ENCODE measurements around the gene PVALB.

The PVALB gene

DNA sequence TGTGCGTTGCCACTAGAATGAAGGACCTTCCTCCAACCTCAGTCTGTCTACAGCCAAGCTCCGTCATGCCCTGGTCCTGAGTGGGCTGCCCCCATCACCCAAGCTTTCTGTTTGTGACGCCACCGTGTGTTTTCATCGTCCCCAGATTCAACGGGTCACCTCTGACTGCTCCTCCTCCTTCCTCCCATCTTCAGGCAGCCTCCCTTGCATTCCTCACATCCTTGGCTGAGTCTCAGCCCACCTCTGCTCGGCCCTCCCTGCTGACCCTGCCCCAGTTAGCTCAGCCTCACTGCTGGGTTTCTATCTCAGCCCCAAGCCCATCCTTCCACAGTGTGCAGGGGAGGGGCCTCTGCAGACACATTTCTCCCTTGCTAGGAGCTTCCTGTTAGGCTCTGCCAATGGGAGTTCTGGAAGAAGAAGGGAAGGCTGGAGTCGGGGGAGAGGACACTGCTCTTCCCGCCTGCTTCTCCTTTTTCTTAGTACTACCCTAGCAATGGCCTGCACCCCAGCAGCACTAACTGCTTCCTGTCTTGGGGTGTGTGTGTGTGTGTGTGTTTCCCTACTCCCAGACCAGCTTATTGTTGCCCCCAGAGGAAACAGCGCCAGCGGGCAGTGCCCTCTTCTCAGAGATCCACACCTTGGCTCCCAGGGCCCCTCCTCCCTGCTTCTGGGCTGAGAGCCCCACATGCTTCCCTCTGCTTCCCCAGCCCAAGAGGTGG, 46.2 kb downstream of the PVALB start:
- no peak for DNase-seq

DNA sequence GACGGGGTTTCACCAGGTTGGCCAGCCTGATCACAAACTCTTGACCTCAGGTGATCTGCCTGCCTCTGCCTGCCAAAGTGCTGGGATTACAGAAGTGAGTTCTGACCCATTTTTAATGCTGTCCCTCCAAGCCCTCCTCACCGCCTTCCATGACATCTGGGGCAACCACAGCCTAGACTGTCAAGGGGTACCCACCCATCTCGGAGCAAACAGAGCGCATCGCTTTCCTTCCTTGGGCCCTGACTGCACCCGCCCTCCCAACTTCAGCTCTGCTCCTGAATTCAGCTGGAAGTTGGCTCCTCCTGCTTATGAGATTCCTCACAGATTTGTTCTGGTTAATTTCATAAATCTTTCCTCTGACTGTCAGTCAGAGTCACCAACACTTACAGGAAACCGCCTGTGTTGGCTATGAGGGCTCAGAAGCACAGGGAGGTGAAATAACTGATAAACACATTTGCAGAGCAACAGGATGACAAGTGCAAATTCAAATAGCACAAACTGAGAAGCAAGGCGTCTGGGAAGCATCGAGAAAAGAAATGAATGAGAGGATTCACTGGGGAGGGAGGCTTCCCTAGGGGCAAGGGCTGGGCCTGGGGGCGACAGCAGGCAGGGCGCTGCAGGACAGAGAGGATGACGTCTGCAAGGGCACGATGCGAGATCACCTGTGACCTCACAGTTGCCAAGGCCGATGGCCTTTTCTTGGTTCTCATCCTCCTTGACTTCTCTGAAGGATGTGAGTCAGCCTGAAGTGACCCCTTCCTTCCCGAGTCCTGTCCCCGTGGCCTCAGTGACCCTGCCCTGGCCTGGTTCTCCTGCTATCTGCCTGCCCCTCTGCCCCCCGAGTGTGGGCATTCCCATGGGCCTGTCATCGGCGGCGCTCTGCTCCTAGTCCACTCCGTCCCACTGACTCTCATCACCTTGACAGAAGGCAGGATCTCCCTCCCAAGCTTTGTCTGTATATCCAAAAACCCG, 47.0 kb downstream of the PVALB start:
- no peak for DNase-seq

DNA sequence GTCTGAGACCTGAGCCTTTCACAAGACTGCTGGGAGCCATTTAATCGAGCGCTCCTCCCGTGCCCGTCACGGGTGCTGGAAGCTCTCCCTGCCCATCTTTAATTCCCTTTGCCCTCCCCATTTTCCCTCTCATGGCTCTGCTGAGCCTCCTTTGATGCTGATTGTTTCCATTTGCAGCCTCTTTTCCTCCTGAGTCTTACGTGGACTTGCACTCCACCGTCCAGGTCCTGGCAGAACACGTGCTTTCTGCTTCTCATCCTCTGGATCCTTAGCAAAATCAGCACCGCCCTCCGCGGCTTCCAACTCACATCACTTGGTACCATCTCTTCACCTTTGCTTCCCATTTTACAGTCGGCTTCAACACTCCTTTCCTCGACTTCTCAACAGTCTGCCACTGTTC, 48.2 kb downstream of the PVALB start:
- DNase-seq = no peak

DNA sequence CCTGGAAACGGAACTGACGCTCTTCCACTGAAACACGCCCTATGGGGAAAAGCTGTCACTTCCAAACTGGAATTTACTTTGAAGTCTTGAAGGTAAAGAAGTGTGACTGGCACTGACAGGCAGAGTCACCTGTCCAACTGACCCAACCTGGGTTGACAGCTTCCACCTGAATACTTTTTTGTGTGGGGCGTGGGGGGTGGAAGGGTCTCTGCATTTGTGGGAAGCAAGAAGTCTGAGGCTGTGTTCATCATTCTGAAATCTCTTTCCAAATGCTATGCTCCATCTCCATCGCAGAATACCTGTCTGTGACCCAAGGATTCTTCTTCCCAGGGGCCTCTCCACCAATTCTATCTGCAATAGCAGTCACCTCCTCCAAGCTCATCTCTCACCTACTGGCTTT, 48.7 kb downstream of the PVALB start:
- DNase-seq = no peak

DNA sequence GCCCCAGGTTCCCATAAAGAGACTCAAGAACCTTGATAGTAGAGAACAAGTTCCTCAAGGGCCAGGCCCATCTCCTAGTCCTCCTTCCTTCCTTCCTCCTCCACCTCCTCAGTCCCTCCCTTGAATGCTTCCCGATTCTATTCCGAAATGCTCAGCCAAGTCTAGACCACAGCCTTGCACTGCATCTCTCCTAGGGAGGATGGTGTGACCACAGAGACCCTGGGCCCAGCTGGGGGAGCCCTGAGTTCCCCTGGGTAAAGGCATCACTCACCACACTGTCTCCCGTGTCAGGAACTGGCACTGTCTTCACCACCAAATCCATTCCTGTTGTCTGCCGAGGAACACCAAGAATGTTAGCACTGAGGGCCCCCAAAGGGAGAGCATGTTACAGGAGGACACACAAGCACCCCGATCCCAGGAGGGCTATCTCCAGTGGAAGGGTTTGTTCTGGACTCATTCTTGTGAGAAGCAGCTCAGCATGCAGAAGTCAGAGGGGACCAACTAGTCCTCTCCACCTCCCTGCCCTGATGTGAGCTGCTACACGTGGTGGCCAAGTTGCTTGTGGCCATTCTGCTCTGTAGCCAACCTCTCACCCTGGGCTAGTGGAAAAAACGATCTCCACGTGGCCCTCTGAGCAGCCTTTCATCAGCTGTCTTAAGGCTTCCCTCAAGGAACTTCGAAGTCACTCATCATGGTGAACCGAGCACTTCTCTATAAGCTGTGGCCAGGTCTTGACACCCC, 49.6 kb downstream of the PVALB start:
- DNase-seq = no peak

DNA sequence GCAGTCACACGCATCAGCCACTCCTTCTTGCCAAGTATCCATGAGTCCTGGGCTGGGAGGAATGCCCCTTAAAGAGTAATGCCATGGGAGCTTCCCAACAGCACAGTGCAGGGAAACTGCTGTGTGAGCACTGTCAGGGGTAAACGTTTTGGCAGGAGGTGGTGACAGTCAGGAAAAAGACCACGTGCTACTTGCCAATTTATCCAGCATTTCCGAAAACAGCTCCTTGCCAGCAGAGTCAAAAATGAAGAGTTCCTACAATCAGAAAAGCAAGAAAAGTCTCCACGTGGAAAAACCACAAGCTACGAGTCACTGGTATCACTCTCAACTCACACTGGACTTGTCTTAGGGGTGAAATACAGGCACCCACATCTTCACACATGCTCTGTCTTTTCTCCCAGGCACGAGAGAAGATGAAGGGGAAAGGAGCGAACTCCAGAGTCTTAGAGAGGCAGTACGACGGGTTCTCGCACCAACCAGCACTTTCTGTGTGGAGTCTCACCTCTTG, 50.8 kb downstream of the PVALB start:
- no peak for DNase-seq

DNA sequence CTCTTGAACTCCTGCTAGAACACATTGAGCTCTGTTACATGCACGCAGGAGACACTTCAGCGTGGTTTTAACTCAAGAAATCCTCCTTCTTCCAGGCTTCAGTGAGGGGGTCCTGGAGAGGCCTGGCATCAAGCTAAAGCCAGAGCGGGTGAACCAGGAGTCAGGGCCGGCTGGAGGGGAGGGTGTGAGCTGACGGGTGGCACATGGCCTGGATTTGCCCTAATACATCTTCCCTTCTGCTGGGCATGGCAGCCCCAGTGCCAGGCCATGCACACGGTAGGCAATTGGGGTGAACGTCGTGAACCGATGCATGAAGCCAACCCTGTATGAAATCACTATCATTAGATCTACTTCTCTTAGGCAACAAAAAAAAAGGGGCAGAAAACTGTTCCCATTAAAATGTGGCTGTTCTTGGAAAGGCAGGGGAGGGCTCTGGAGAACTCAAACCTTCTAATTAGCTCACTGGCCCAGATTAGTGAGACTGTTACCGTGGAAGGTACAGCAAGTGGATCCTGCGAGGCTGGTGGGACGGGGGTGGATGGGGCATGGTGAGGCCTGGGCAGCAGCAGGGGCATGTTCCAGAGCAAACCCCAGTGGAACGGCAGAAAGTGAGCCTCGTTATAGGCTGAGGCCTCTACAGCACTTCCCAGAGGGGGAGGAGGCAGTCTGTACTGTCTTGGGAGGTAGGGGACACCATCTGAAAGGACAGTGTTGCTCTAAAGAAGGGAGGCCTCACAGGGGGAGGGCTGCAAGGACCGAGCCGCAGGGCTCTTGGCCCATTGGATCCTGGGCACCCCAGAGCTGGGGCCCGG, 51.5 kb downstream of the PVALB start:
- no peak for DNase-seq

DNA sequence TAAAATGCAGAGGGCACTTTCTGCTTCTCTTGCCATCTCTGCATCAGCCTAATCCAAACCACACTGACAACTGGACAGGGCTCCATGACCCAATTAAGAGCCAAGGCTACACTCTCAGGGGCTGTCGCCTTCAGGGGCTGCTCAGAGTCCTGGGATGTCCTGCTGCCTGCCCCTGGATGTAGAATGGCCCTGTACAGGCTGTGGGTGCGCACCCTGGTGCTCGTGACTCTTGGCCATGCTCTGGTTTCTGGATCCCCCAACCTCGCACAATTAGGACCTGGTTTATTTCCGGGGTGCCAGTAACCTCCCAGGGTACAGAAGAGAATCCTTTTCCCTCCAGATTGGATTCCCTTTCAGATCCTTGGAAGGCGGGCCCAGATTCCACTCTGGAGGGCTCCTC, 52.2 kb downstream of the PVALB start:
- no peak for DNase-seq

DNA sequence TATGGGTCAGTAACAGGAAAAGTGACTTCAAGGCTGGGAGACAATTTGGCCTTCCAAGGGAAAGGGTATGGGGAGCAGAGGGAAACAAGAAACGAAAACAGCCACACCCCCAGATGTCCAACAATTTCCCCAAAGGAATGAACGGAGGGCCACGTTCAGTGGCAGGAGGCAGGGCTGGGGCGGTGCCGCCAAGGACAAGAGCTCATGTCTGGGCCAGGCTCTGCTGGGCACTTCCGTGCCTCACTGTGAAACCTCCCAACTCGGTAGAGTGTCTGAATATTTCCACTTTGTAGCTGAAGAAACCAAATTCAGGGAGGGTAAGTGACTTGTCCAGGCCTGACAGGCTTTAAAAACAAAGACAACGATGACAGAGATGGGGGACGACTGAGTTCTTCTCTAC, 52.8 kb downstream of the PVALB start:
- no peak for DNase-seq

DNA sequence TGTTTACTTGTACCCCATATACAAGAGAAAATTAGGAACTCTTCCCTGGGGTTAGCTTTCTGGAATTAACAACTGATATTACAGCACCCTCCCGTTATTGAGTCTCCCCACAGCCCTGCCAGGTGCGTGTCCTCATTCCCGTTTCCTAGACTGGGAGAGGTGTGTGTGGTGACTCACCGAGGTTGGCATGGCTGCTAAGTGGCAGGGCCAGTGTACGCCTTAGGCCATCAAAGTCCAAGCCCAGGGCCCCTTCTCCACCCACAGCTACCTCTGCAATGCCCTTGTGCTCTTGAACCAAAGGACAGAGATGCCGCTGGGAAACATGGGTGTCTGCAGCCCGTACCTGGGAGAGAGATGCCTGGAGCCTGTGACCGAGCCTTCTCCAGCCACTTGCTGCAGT, 53.3 kb downstream of the PVALB start:
- DNase-seq = no peak

DNA sequence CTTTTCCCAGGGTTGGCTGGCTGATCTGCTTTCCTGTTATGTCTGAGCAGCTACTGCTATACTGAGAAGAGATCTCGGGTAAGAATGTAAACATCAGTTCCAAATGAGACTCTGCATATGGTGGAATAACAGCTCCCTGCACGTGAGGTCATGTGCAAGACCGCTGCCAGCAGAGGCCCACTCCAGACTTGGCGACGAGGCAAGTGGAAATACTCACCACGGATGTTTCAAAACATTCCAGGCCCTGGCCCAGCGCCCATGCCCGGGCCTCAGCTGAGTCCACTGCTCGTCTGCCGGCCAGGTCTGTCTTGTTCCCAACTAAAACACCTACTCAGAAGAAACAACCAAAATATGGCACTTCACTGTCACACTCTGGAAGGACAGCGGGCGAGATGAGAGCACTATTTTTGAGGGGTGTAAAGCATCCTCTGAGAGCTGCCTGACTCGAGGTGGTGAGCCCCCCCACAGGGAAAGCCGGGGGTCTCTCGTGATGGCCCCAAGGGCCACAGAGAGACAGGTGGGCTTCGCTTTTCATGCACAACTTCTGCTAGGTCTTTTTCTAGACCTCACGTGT, 54.1 kb downstream of the PVALB start:
- DNase-seq = no peak

DNA sequence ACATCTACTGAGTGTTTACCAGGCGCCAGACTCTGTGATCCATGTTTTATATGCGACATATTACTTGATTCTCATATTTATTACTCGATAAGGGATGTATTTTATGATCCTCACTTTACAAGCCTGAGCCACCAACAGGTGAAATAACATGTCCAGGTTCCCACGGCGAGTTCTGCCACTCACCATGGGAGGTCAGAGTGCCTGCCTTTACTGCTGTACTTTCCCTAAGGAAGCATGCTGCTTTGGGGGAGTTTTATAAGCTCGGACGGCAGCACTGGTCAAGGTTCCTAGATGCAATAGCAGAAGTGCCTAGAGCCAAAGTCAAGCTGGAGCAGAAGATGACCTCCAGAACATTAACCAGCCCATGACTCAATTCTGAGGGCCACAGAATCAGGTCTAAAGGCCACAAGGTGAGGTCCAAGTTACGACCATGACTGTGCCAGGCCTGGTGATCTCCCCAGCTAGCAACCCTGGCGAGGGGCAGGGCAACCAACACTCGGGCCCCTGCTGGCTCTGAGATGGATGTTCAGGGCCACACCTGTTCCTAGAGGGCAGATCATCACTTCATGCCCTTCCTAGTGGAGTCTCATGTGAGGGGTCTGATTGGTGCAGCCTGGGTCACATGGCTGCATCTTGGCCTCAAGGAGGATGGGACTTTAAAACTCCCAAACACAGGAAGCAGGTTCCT, 55.1 kb downstream of the PVALB start:
- no peak for DNase-seq

DNA sequence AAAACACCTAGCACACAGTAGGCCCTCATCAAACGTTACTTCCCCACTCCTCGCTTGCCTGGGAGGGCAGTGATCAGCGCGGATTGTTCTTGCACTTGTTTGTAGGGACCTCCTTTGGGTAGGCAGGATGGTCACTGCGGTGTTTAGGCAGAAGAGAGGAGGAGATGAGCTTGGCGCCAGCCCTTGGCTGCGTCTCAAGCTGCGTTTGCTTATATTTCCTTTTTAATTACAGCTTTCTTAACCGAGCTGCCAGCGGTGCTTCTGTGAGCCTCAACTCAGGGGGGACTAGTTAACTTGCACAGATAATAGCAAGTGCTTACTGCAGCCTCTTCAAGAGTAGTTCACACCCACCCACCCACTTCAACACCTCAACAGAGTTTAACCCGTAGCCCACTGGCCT, 56.0 kb downstream of the PVALB start:
- DNase-seq = no peak

DNA sequence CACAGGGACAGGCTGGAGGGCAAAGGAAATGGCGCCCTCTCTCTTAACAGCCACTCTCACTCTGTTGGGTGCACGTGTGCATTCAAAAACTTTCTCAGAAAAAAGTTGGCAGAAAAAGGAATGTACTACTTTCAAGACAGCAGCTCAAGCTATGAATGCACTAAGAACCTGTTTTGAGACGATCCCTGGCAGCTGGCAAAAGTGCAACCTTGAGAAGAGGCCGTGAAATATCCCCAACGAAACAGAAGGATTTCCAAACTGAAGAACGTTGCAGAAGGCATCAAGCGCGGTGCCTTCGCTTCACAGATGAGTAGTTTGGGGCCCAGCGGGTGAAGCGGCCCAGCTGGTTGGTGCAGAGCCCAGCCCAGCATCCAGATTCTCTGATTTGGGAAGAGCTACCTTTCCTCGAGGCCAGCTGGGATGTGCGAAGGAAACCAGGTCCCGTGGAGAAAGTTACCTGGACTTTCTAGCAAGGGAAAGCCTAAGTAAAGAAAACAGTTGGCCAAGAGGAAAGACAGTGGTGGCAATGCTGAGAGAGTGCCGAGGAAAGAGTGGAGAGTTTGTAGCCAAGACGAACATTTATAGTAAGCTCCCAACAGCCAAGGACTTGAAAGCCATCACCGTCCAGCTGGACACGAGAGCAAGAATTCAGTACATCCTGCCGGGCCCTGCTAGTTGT, 57.2 kb downstream of the PVALB start:
- no peak for DNase-seq

DNA sequence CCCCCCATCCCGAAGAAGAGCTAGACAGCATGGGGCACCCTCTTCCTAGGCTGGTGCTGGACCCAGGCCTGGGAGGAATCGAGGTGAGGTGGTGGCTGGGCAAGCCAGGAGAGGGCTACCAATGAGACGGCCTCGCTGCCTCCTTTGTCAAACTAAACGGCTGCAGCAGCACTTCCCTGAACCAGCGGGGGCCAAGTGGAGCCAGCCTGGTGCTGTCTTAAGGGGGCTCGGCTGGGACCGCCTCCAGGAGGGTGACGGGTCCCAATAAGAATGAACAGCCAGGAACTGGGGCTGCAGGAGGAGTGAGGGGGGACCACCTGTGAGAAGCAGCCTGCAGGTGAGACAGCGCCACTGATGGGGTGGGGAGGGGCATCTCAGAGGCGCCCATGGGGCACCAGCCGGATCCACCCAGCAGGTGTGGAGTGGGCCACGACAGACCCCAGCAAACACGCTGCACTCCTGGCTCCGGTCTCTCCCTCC, 58.0 kb downstream of the PVALB start:
- no peak for DNase-seq

DNA sequence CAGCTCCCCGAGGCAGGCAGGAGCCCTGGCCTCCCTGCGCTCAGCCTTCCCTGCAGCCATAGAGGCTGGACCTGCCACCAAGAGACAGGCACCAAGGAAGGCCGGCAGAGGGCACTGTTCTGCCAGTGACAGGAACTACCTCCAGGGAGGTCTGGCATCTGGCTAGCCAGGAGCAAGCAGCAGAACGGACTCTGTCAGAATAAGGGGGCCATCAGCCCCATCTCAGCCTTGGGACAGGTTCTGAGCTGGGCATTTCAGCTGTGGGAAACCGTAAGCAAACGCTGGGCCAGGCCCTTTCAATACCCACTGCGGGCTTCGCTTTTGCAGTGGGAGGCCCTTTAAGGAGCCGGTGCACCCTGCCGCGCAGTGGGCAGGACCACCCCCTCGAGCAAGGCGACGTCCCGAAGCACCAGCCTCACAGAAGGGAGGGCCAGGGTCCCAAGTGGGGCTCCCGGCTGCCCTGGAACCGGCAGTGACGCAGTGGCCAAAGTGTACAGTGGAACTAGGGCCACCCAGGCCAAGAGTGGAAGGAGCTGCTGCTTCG, 59.1 kb downstream of the PVALB start:
- DNase-seq = peak; percentile 86

DNA sequence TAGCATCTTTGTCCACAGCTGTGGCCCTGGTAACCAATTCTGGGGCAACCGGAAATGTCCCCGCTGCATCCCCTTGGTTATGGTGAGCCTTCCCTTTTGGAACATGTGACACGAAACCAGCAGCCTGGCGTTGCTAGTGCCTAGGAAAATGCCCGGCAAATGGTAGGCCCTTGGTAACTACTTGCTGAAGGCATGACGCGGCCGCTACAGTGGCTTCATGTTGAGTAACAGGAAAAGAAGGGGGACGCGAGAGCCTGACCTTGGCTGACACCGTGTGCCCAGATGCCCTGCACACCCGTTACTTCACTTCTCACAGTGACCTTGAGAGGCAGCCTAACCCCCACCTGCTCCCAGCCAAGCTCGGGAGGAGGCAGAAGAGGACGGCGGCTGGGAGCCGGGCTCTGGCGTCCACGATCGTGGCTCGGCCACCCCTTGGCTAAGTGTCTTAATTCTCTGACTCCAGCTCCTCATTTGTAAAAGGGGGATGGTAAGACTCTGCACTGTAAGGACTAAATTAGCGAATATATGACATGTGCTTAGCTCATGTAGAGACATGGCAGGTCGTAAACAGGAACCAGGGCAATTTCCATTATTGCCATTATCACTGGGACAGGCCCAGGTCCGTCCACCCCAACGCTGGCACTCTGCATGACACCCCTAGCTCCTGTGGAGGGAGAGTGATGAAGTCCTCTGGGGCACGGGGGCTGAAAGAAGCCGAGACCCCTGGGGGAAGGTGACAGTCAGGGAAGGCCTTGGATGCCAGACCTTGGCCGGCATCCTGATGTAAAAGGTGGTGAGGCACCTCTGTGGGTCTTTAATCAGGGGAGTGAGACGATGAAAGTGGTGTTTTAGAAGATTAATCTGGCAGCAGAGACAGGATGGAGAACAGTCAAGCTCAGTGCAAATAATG, 59.8 kb downstream of the PVALB start:
- DNase-seq = no peak

DNA sequence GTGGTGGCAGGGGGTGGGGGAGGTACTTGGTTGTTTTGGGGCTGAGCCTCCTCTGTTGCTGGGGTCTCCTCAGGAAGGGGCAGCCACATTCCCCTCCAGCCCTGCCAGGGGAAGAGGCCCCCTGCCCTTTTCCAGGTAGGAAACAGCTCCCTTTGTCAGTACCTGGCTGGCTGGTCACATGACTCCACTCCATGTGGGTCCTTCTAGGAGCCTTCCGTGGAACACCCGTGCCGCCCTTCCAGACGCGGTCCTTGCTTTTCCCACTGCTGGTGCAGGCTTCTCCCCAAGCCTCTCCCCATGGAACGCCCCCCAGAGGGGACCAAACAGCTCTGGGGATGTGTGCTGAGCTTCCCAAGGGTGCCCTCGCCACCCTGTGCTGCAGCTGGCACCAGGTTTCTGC, 60.8 kb downstream of the PVALB start:
- no peak for DNase-seq

DNA sequence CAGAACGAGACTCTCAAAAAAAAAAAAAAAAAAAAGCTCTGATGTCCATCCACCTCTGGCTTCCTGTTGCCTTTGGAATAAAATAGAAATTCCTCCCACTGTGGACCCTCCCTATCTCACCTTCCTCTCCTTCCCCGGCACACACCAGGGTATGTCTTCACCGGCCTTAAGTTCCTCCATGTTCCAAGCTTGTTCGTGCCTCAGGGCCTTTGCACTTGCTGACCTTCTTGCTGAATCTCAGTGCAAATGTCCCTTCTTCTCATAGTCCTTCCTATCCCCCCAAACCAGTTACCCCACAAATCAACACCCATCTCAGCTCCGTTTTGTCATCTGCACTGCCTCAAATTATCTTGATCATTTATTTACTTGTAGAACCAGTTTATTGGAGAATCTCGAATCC, 61.5 kb downstream of the PVALB start:
- no peak for DNase-seq
